ENCODE data around the gene WDR36.

Gene WDR36

DNA sequence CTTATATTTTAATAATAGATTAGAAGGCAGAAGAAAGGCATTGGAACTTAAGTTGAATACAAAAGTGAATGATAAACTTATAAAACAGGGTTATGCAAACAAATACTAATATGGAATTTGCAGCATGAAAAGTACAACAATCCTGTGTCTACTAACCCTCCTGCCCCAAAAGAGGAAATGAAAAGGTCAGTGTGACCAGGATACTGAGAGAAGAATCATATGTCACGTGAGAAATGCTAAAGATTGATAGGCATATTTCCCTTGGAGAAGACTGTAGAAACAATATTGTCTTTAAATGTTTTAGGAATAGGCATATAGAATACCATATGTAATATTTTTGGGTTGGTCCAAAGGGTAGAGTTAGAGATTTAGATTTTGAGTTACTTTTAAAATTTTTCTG, 3.8 kb downstream of the WDR36 start:
- in situ Hi-C loops (cut with MboI; ENCODE audit: low pct_unique_long_range_greater_than_20kb, low sequenced_read_pairs): no loop called here
- no peak for DNase-seq

- in situ Hi-C loops (cut with MboI; ENCODE audit: low pct_unique_long_range_greater_than_20kb, low sequenced_read_pairs): no loop called here
- no peak for DNase-seq
These were observed 7.1 kb downstream of the WDR36 start for GRCh38 chr5:111099058-111099778.

- in situ Hi-C loops (cut with MboI; ENCODE audit: low pct_unique_long_range_greater_than_20kb, low sequenced_read_pairs): no loop called here
- no peak for DNase-seq
These were observed 14.3 kb downstream of the WDR36 start for GRCh38 chr5:111106320-111106948.

GRCh38 chr5:111107371-111107770, 15.2 kb downstream of the WDR36 start:
- no peak for DNase-seq
- in situ Hi-C loops (cut with MboI; ENCODE audit: low pct_unique_long_range_greater_than_20kb, low sequenced_read_pairs): no loop called here

GRCh38 chr5:111111956-111112355, 19.8 kb downstream of the WDR36 start:
- DNase-seq: no peak
- in situ Hi-C loops (cut with MboI; ENCODE audit: low pct_unique_long_range_greater_than_20kb, low sequenced_read_pairs): no loop called here

GRCh38 chr5:111113678-111114077, 21.5 kb downstream of the WDR36 start:
- no peak for DNase-seq
- in situ Hi-C loops (cut with MboI; ENCODE audit: low pct_unique_long_range_greater_than_20kb, low sequenced_read_pairs): no loop called here

DNA sequence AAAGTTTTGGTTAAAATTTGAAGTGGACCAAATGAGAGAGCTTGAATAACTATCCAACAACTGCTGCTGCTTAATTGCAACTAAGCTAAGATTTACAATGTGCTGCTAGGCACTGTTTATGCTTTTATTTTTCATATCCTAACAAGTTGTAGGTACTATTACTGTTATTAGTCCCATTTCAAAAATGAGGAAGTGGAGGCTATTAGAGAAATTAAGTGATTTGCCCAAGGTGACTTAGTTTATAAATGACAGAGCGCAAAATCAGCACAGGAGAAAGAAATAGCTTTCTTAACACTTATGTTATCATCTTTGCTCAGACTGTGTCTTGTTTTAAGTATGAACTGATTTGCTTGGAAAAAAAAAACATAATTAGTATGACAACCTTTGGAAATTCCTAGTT, 23.1 kb downstream of the WDR36 start:
- in situ Hi-C loops (cut with MboI; ENCODE audit: low pct_unique_long_range_greater_than_20kb, low sequenced_read_pairs): no loop called here

DNA sequence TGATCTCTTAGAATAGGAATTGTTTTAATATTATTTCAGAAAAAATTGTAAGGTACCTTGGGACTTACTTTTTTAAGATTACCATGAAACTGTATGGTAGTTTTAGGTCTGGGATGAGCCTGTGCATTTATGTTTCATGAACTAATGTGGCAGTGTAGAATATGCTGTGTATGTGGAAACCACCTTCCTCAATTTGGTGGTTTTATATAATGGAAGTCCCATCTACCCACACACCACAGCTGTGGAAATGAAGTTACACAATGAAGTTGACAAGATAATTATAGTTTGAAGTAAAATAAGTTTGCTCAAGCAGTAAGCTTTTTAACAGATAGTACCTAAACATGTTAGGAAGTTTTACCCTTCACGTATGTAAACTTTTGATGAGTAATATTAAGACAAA, 24.4 kb downstream of the WDR36 start:
- in situ Hi-C loops (cut with MboI; ENCODE audit: low pct_unique_long_range_greater_than_20kb, low sequenced_read_pairs): no loop called here
- DNase-seq: peak; percentile 65

More for the DNA sequence above, 23.1 kb downstream of the WDR36 start:
- no peak for DNase-seq

DNA sequence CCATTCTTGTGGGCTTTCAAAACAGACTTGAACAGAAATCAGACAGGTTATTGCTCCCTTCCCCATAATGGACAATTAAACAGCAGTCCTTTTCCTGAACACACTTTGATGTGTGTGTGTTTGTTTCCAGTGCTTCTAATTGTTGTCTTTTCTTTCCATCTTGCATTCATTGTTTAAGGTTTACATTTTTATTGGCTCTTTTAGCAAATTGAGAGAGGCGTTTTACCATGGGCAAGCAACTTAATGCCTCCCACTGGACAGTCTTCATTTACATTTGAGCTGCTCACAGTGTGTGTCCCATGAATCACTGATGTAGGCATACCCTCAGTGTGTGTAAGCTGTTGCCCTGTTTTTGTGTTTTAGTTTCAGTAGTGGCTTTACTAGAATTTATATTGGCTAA, 25.0 kb downstream of the WDR36 start:
- no peak for DNase-seq
- in situ Hi-C loops (cut with MboI; ENCODE audit: low pct_unique_long_range_greater_than_20kb, low sequenced_read_pairs): no loop called here

GRCh38 chr5:111119221-111119620, 27.1 kb downstream of the WDR36 start:
- in situ Hi-C loops (cut with MboI; ENCODE audit: low pct_unique_long_range_greater_than_20kb, low sequenced_read_pairs): no loop called here
- DNase-seq: no peak

DNA sequence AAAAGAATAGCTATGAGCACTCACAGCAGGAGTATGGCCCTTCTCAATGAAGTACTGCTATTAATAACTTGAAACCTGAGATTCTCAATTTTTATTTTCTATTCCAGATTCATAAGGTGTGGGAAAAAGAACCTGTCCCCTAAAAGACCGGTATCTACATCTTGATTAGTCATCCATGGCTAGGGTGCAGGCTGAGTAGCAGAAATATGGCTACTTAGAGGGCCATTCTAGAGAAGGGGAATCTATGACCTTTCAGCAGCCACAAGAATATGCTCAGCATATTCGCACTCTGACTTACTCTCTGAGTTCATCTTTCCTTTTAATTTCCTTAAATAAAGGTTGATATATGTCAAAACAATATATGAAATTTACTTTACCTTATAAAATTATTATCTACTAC, 27.7 kb downstream of the WDR36 start:
- no peak for DNase-seq
- in situ Hi-C loops (cut with MboI; ENCODE audit: low pct_unique_long_range_greater_than_20kb, low sequenced_read_pairs): no loop called here

DNA sequence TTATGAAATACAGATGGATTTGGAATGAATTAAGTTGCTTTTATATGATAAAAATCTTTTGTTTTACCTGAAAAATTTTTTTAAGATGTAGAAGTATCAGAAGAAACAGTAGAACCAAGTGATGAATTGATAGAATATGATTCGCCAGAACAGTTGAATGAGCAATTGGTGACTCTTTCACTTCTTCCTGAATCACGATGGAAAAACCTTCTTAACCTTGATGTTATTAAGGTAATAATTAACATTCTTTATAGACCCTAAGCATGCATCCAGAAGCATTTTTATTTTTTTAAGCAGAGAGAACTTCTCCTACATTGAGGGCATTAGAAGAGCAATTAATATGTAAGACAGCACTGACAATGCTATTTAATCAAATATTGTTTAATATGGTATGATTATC, 28.8 kb downstream of the WDR36 start:
- no peak for DNase-seq
- in situ Hi-C loops (cut with MboI; ENCODE audit: low pct_unique_long_range_greater_than_20kb, low sequenced_read_pairs): no loop called here

GRCh38 chr5:111121926-111122325, 29.8 kb downstream of the WDR36 start:
- DNase-seq: no peak
- in situ Hi-C loops (cut with MboI; ENCODE audit: low pct_unique_long_range_greater_than_20kb, low sequenced_read_pairs): no loop called here

DNA sequence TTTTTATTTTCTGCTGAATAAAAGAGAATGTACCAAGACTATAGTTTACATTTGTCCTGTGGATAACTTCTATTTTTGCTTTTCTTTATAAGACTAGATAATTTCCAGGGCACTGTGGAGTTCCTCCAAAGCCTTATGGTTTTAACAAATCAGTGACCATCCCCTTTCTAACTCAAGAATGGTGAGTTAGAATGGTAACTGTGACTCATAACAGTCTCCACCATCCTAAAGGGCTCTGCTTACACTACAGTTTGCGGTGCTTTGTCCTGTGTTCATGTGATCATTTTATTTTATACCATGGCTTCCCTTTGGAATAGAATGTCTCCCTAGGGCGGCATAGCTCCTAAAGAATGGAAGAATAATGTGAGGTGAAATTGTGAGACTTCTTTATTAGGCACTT, 30.2 kb downstream of the WDR36 start:
- DNase-seq: no peak
- in situ Hi-C loops (cut with MboI; ENCODE audit: low pct_unique_long_range_greater_than_20kb, low sequenced_read_pairs): no loop called here

DNA sequence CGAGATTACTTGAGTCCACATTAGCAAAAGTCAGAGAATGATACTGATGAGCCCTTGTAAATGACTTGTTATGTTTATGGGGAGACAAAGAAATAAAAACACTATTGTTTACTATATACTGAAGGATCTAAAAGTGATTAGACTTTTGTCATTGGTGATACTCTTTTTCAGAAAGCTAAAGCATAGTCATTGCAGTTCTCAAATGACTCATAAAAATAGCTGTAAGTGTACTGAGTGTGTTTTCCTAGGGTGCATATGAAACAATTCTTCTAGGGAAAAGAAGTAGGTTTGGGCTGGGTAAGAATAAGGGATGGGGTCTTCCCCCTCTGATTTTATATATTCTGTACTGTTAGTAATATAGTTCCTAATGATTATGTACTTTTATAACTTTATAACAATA, 32.6 kb downstream of the WDR36 start:
- in situ Hi-C loops (cut with MboI; ENCODE audit: low pct_unique_long_range_greater_than_20kb, low sequenced_read_pairs): no loop called here
- no peak for DNase-seq

- in situ Hi-C loops (cut with MboI; ENCODE audit: low pct_unique_long_range_greater_than_20kb, low sequenced_read_pairs): no loop called here
- no peak for DNase-seq
These were observed 34.7 kb downstream of the WDR36 start for GRCh38 chr5:111126896-111127295.

GRCh38 chr5:111127453-111128195, 35.5 kb downstream of the WDR36 start:
- in situ Hi-C loops (cut with MboI; ENCODE audit: low pct_unique_long_range_greater_than_20kb, low sequenced_read_pairs): no loop called here
- no peak for DNase-seq

- no peak for DNase-seq
- in situ Hi-C loops (cut with MboI; ENCODE audit: low pct_unique_long_range_greater_than_20kb, low sequenced_read_pairs): no loop called here
These were observed 37.8 kb downstream of the WDR36 start for GRCh38 chr5:111129938-111130337.

GRCh38 chr5:111131356-111131755, 39.2 kb downstream of the WDR36 start:
- no peak for DNase-seq
- in situ Hi-C loops (cut with MboI; ENCODE audit: low pct_unique_long_range_greater_than_20kb, low sequenced_read_pairs): no loop called here

GRCh38 chr5:111132076-111132475, 39.9 kb downstream of the WDR36 start:
- in situ Hi-C loops (cut with MboI; ENCODE audit: low pct_unique_long_range_greater_than_20kb, low sequenced_read_pairs): no loop called here
- peak; percentile 47 for DNase-seq

All from KBM-7 (cell line).